ENCODE results near the gene LDLRAD3. TPM values are rescaled to one million over a fixed set of nuclear protein-coding genes. Genes with fewer than 3 reads are reported as not detected.

The LDLRAD3 gene
- polyA plus RNA-seq, 1 of the 3 experiments (the other 2 are of a cell fraction) = 10.6 TPM

GRCh38 chr11:36162883-36163434 lies 219.1 kb downstream of the LDLRAD3 start (continued):
- TF ChIP-seq ZBTB33 (IDR thresholded peaks at IDR 0.05; ENCODE audit: borderline replicate concordance, low read depth) = no peak
- TF ChIP-seq MXI1 (IDR thresholded peaks at IDR 0.05; ENCODE audit: low read depth, low read length) = peak; percentile 67; the same call in 1 of the 2 replicates
- peak in 1 of 2 experiments; percentile 94; a peak in 2 of 4 replicates for TF ChIP-seq EP300 (IDR thresholded peaks at IDR 0.05; ENCODE audit: borderline replicate concordance in 1 of 2, low read depth in 1 of 2, low read length in 1 of 2)

- H3K9me2 ChIP-seq = no peaks in the 10 kb centered on the region
- 37% methylated on average over 6 of the region's 6 CpGs for WGBS (ENCODE audit: low lambda C conversion rate)
- peak overlapping the region; percentile 62 to 99 for H3K27ac ChIP-seq (ENCODE audit: low read depth in 2 of 2, low read length in 1 of 2)
- H3K36me3 ChIP-seq (replicated peaks in 1 of 2; ENCODE audit: control insufficient read depth in 1 of 2, insufficient read depth in 2 of 2, low read length in 1 of 2) = no peaks in the 10 kb centered on the region
- DNase-seq = no peak
- H3K9ac ChIP-seq = no peak overlapping the region
- H4K20me1 ChIP-seq (ENCODE audit: insufficient read depth) = peaks cover 3% of the 10 kb centered on the region; the same call in 1 of the 2 replicates
- H3K4me1 ChIP-seq (ENCODE audit: control insufficient read depth in 1 of 2, insufficient read depth in 2 of 2, low read depth in 1 of 2, low read length in 1 of 2) = peaks cover 37 to 65% of the 10 kb centered on the region in 2 experiments; a peak in 3 of 4 replicates
- peak overlapping the region; percentile 67 for H3K4me2 ChIP-seq
- ChIA-PET POLR2A (no interaction called here), CTCF (interaction anchor here (0.5 to 2.4 kb wide), 6 partner anchors 19 to 328 kb away, joined by 3 to 6 read pairs (median 4); no protein-coding TSS in a partner anchor)
- H3K9me3 ChIP-seq = no peaks in the 10 kb centered on the region
- H3K79me2 ChIP-seq (ENCODE audit: insufficient read depth) = no peaks in the 10 kb centered on the region
- H3K27me3 ChIP-seq (ENCODE audit: insufficient read depth) = no peaks in the 10 kb centered on the region
- no peak overlapping the region for H2AFZ ChIP-seq (ENCODE audit: low read depth)
- peak overlapping the region in 1 of 2 experiments; percentile 49; a peak in 2 of 4 replicates for H3K4me3 ChIP-seq (ENCODE audit: low read depth in 2 of 2, low read length in 1 of 2)
- peaks cover 23% of the 10 kb centered on the region for H3F3A ChIP-seq (replicated peaks; ENCODE audit: insufficient read depth)
- TF ChIP-seq FOXJ3 (CRISPR knock-in tag; IDR thresholded peaks at IDR 0.05) (no peak), RFX5 (IDR thresholded peaks at IDR 0.05; ENCODE audit: low read length) (no peak), JUND (IDR thresholded peaks at IDR 0.05) (peak; percentile 76), SIN3A (IDR thresholded peaks at IDR 0.05; ENCODE audit: borderline replicate concordance, low read depth, low read length) (peak; percentile 36; the same call in 1 of the 2 replicates), RCOR1 (IDR thresholded peaks at IDR 0.05; ENCODE audit: low read length) (0 out of 2 replicates have a peak, but pooled peaks have one; percentile 22), FOXM1 (IDR thresholded peaks at IDR 0.05; ENCODE audit: low read depth) (peak; percentile 47), MAX (IDR thresholded peaks at IDR 0.05; ENCODE audit: low read depth) (no peak), IRF3 (IDR thresholded peaks at IDR 0.05; ENCODE audit: low read depth, low read length) (no peak), FOSL2 (IDR thresholded peaks at IDR 0.05; ENCODE audit: borderline replicate concordance, low read depth) (peak; percentile 78), REST (IDR thresholded peaks at IDR 0.05; ENCODE audit: low read depth, low read length) (peak; percentile 50; the same call in 1 of the 2 replicates), NFIC (IDR thresholded peaks at IDR 0.05; ENCODE audit: borderline replicate concordance) (peak; percentile 93), POLR2AphosphoS5 (IDR thresholded peaks at IDR 0.05; ENCODE audit: low read depth, low read length) (peak; percentile 42; the same call in 1 of the 2 replicates), MEF2A (IDR thresholded peaks at IDR 0.05; ENCODE audit: borderline replicate concordance, low read depth) (peak; percentile 43; the same call in 1 of the 2 replicates), TEAD4 (IDR thresholded peaks at IDR 0.05; ENCODE audit: borderline replicate concordance, insufficient read depth) (peak; percentile 74), USF2 (IDR thresholded peaks at IDR 0.05; ENCODE audit: borderline replicate concordance, low read depth, low read length) (no peak), TCF12 (IDR thresholded peaks at IDR 0.05) (peak; percentile 86), PBX3 (IDR thresholded peaks at IDR 0.05) (peak; percentile 95)
Observed at GRCh38 chr11:36164506-36165250, 220.8 kb downstream of the LDLRAD3 start.

Measured in SK-N-SH (cell line).